Activated CD8-positive, alpha-beta T cell treated with anti-CD3 and anti-CD28 coated beads, Interleukin-2, amount 10 ng/mL, durations not matched to agents 7 days and 5 days (primary cell): ENCODE measurements around the gene RASAL2. TPM values are rescaled to one million over a fixed set of nuclear protein-coding genes. Genes with fewer than 3 reads are reported as not detected.
"Not testable (repeated sequence)": the region's sequence is repeated elsewhere in the genome, so short reads cannot be mapped to it uniquely, and the experiment has no call there.

Experiments used
- ATAC-seq: fragments of 150-1000 bp; cut with Tn5 transposase; one replicate; pipeline ENCODE4 v1.10.0; 2021; ENCODE audit warnings: moderate library complexity
- CTCF ChIA-PET: fragments of 350-600 bp; sonication (Branson Sonifier 250); formaldehyde crosslinking; loops from one replicate; lab custom pipeline; 2021; ENCODE audit warnings: antibody characterized with exemption; lab: Charles Lee
- POLR2A ChIA-PET: fragments of 350-600 bp; sonication (Branson Sonifier 250); formaldehyde crosslinking; loops from one replicate; lab custom pipeline; 2021; ENCODE audit warnings: antibody characterized with exemption; lab: Charles Lee
- DNase-seq: peaks from one replicate; pipeline ENCODE4 v3.0.0-alpha.2; 2020
- H3K27ac Mint-ChIP-seq: one replicate; pipeline ENCODE4 v1.8.0; 2021; ENCODE audit warnings: mild to moderate bottlenecking, mixed read lengths
- H3K27me3 Mint-ChIP-seq: one replicate; pipeline ENCODE4 v1.8.0; 2021; ENCODE audit warnings: low read depth, mixed read lengths
- H3K36me3 Mint-ChIP-seq: one replicate; pipeline ENCODE4 v1.8.0; 2021; ENCODE audit warnings: low read depth, mixed read lengths
- H3K4me1 Mint-ChIP-seq: one replicate; pipeline ENCODE4 v1.8.0; 2021; ENCODE audit warnings: low read depth, mixed read lengths
- H3K4me3 Mint-ChIP-seq: one replicate; pipeline ENCODE4 v1.8.0; 2021; ENCODE audit warnings: mild to moderate bottlenecking, mixed read lengths
- H3K9me3 Mint-ChIP-seq: one replicate; pipeline ENCODE4 v1.8.0; 2022; ENCODE audit warnings: mixed read lengths; ENCODE audit not compliant: insufficient read depth
- total RNA-seq, 2 experiments: library from RNA; stranded (reverse); gene quantifications; one replicate each; pipeline ENCODE4 v1.2.3, GENCODE V29; 2021

Gene RASAL2
- total RNA-seq, 2 experiments from 2014 or later, result not detected

GRCh38 chr1:178371235-178371634 lies 277.3 kb downstream of the RASAL2 start:
- no peak overlapping the region for H3K27ac Mint-ChIP-seq
- CTCF ChIA-PET, result interaction anchor here (0.7 to 1.1 kb wide), 3 partner anchors 12 to 61 kb away, joined by 3 read pairs; no protein-coding TSS in a partner anchor
- peaks cover 2% of the 10 kb centered on the region for H3K27me3 Mint-ChIP-seq
- ATAC-seq (no peak), DNase-seq (no peak)
- POLR2A ChIA-PET, result interaction anchor here (0.6 kb wide), 1 partner anchor 11 kb away, joined by 3 read pairs; no protein-coding TSS in a partner anchor
- H3K36me3 Mint-ChIP-seq, result no peaks in the 10 kb centered on the region
- no peak overlapping the region for H3K4me3 Mint-ChIP-seq
- H3K9me3 Mint-ChIP-seq, result no peaks in the 10 kb centered on the region
- no peaks in the 10 kb centered on the region for H3K4me1 Mint-ChIP-seq

GRCh38 chr1:178371933-178372388 lies 278.1 kb downstream of the RASAL2 start:
- no peaks in the 10 kb centered on the region for H3K36me3 Mint-ChIP-seq
- DNase-seq, result no peak
- POLR2A ChIA-PET, result no interaction called here
- no peak overlapping the region for H3K4me3 Mint-ChIP-seq
- no peak for ATAC-seq
- no peaks in the 10 kb centered on the region for H3K4me1 Mint-ChIP-seq
- H3K9me3 Mint-ChIP-seq, result no peaks in the 10 kb centered on the region
- CTCF ChIA-PET, result interaction anchor here (0.7 to 1.1 kb wide), 3 partner anchors 11 to 62 kb away, joined by 3 read pairs; no protein-coding TSS in a partner anchor
- H3K27ac Mint-ChIP-seq, result no peak overlapping the region
- peaks cover 2% of the 10 kb centered on the region for H3K27me3 Mint-ChIP-seq

- no peak for DNase-seq
- ATAC-seq, result no peak
- H3K27me3 Mint-ChIP-seq, result peaks cover 2% of the 10 kb centered on the region
- CTCF ChIA-PET, result interaction anchor here (1.2 to 1.3 kb wide), 2 partner anchors 64 to 74 kb away, joined by 3 to 4 read pairs; no protein-coding TSS in a partner anchor
- no peak overlapping the region for H3K4me3 Mint-ChIP-seq
- H3K36me3 Mint-ChIP-seq, result no peaks in the 10 kb centered on the region
- H3K27ac Mint-ChIP-seq, result no peak overlapping the region
- POLR2A ChIA-PET, result no interaction called here
- no peaks in the 10 kb centered on the region for H3K4me1 Mint-ChIP-seq
- no peaks in the 10 kb centered on the region for H3K9me3 Mint-ChIP-seq
Measured at GRCh38 chr1:178374016-178374415, 280.1 kb downstream of the RASAL2 start.

GRCh38 chr1:178376008-178376407 lies 282.1 kb downstream of the RASAL2 start:
- ChIA-PET CTCF (no interaction called here), POLR2A (no interaction called here)
- DNase-seq, result no peak
- no peak overlapping the region for H3K4me3 Mint-ChIP-seq
- peaks cover 2% of the 10 kb centered on the region for H3K27me3 Mint-ChIP-seq
- no peak overlapping the region for H3K27ac Mint-ChIP-seq
- no peaks in the 10 kb centered on the region for H3K4me1 Mint-ChIP-seq
- no peaks in the 10 kb centered on the region for H3K9me3 Mint-ChIP-seq
- no peak for ATAC-seq
- no peaks in the 10 kb centered on the region for H3K36me3 Mint-ChIP-seq

GRCh38 chr1:178379807-178380206 lies 285.9 kb downstream of the RASAL2 start:
- Mint-ChIP-seq H3K4me1 (no peaks in the 10 kb centered on the region), H3K27me3 (peaks cover 2% of the 10 kb centered on the region), H3K9me3 (no peaks in the 10 kb centered on the region), H3K4me3 (no peak overlapping the region), H3K27ac (no peak overlapping the region), H3K36me3 (no peaks in the 10 kb centered on the region)
- CTCF ChIA-PET, result no interaction called here
- POLR2A ChIA-PET, result no interaction called here
- ATAC-seq (no peak), DNase-seq (no peak)

- H3K9me3 Mint-ChIP-seq, result no peaks in the 10 kb centered on the region
- peaks cover 5% of the 10 kb centered on the region for H3K27me3 Mint-ChIP-seq
- H3K4me3 Mint-ChIP-seq, result no peak overlapping the region
- CTCF ChIA-PET, result interaction anchor here (0.5 kb wide), 1 partner anchor 12 kb away, joined by 3 read pairs; no protein-coding TSS in a partner anchor
- H3K36me3 Mint-ChIP-seq, result no peaks in the 10 kb centered on the region
- POLR2A ChIA-PET, result interaction anchor here (0.6 kb wide), 1 partner anchor 12 kb away, joined by 3 read pairs; no protein-coding TSS in a partner anchor
- H3K4me1 Mint-ChIP-seq, result no peaks in the 10 kb centered on the region
- ATAC-seq, result no peak
- no peak for DNase-seq
- H3K27ac Mint-ChIP-seq, result no peak overlapping the region
Measured at GRCh38 chr1:178382372-178382771, 288.5 kb downstream of the RASAL2 start.

- Mint-ChIP-seq H3K36me3 (no peaks in the 10 kb centered on the region), H3K9me3 (no peaks in the 10 kb centered on the region), H3K27ac (no peak overlapping the region), H3K4me1 (no peaks in the 10 kb centered on the region), H3K27me3 (peaks cover 5% of the 10 kb centered on the region), H3K4me3 (no peak overlapping the region)
- ChIA-PET POLR2A (no interaction called here), CTCF (interaction anchor here (0.8 kb wide), 1 partner anchor 14 kb away, joined by 3 read pairs; no protein-coding TSS in a partner anchor)
- ATAC-seq (no peak), DNase-seq (no peak)
Measured at GRCh38 chr1:178385662-178386061, 291.8 kb downstream of the RASAL2 start.

GRCh38 chr1:178388418-178389145 lies 294.7 kb downstream of the RASAL2 start:
- H3K4me3 Mint-ChIP-seq, result no peak overlapping the region
- no peak for ATAC-seq
- ChIA-PET CTCF (no interaction called here), POLR2A (no interaction called here)
- no peaks in the 10 kb centered on the region for H3K36me3 Mint-ChIP-seq
- peaks cover 3% of the 10 kb centered on the region for H3K27me3 Mint-ChIP-seq
- no peaks in the 10 kb centered on the region for H3K4me1 Mint-ChIP-seq
- no peaks in the 10 kb centered on the region for H3K9me3 Mint-ChIP-seq
- DNase-seq, result no peak
- no peak overlapping the region for H3K27ac Mint-ChIP-seq

GRCh38 chr1:178389441-178389840 lies 295.5 kb downstream of the RASAL2 start:
- Mint-ChIP-seq H3K4me1 (no peaks in the 10 kb centered on the region), H3K9me3 (no peaks in the 10 kb centered on the region), H3K27ac (no peak overlapping the region), H3K36me3 (no peaks in the 10 kb centered on the region), H3K4me3 (no peak overlapping the region), H3K27me3 (peaks cover 3% of the 10 kb centered on the region)
- ChIA-PET POLR2A (no interaction called here), CTCF (no interaction called here)
- ATAC-seq, result no peak
- no peak for DNase-seq

GRCh38 chr1:178390280-178390679 lies 296.4 kb downstream of the RASAL2 start:
- H3K27me3 Mint-ChIP-seq, DNase-seq, ATAC-seq, POLR2A ChIA-PET, H3K9me3 Mint-ChIP-seq, H3K36me3 Mint-ChIP-seq, H3K4me3 Mint-ChIP-seq, H3K27ac Mint-ChIP-seq, H3K4me1 Mint-ChIP-seq, CTCF ChIA-PET: not testable (repeated sequence)

GRCh38 chr1:178393370-178393769 lies 299.5 kb downstream of the RASAL2 start:
- H3K27me3 Mint-ChIP-seq, result no peaks in the 10 kb centered on the region
- no peak overlapping the region for H3K27ac Mint-ChIP-seq
- DNase-seq, result no peak
- CTCF ChIA-PET, result no interaction called here
- H3K4me1 Mint-ChIP-seq, result no peaks in the 10 kb centered on the region
- no peak for ATAC-seq
- POLR2A ChIA-PET, result no interaction called here
- H3K36me3 Mint-ChIP-seq, result no peaks in the 10 kb centered on the region
- H3K4me3 Mint-ChIP-seq, result no peak overlapping the region
- no peaks in the 10 kb centered on the region for H3K9me3 Mint-ChIP-seq

- ATAC-seq (no peak), DNase-seq (no peak)
- no peaks in the 10 kb centered on the region for H3K27me3 Mint-ChIP-seq
- H3K27ac Mint-ChIP-seq, result no peak overlapping the region
- no peak overlapping the region for H3K4me3 Mint-ChIP-seq
- ChIA-PET POLR2A (no interaction called here), CTCF (no interaction called here)
- no peaks in the 10 kb centered on the region for H3K36me3 Mint-ChIP-seq
- H3K9me3 Mint-ChIP-seq, result no peaks in the 10 kb centered on the region
- H3K4me1 Mint-ChIP-seq, result no peaks in the 10 kb centered on the region
Measured at GRCh38 chr1:178396789-178397188, 302.9 kb downstream of the RASAL2 start.
